H9 (cell line): ENCODE data around the gene HS6ST3. TPM values are rescaled to one million over a fixed set of nuclear protein-coding genes. Genes with fewer than 3 reads are reported as not detected.

ENCODE experiments used
- DNase-seq: peaks from one replicate; pipeline ENCODE4 v3.0.0-alpha.2; 2017
- H2AFZ ChIP-seq: one replicate; pipeline ENCODE4 v1.6.1; 2013; ENCODE audit warnings: mild to moderate bottlenecking, low read length, control low read depth, moderate library complexity
- H2AK5ac ChIP-seq: 2 replicates; pipeline ENCODE4 v1.6.1; 2013; ENCODE audit warnings: low read length, control low read depth, mixed read lengths; ENCODE audit not compliant: insufficient read length
- H2BK120ac ChIP-seq: one replicate; pipeline ENCODE4 v1.6.1; 2013; ENCODE audit warnings: low read depth, mild to moderate bottlenecking, low read length, control low read depth, inconsistent platforms; ENCODE audit not compliant: poor library complexity, severe bottlenecking
- H2BK12ac ChIP-seq: 2 replicates; pipeline ENCODE4 v1.6.1; 2013; ENCODE audit warnings: low read length, control low read depth, mixed read lengths, low read depth; ENCODE audit not compliant: insufficient read length
- H2BK15ac ChIP-seq: 2 replicates; pipeline ENCODE4 v1.6.1; 2013; ENCODE audit warnings: low read depth, low read length, control low read depth
- H2BK20ac ChIP-seq: one replicate; pipeline ENCODE4 v1.6.1; 2013; ENCODE audit warnings: low read depth, mild to moderate bottlenecking, low read length, control low read depth, inconsistent platforms; ENCODE audit not compliant: poor library complexity, severe bottlenecking
- H2BK5ac ChIP-seq: 2 replicates; pipeline ENCODE4 v1.6.1; 2013; ENCODE audit warnings: low read length, control low read depth, mixed read lengths; ENCODE audit not compliant: insufficient read length
- H3K14ac ChIP-seq: 2 replicates; pipeline ENCODE4 v1.6.1; 2013; ENCODE audit warnings: low read length, control low read depth; ENCODE audit not compliant: insufficient read depth
- H3K18ac ChIP-seq: 2 replicates; pipeline ENCODE4 v1.6.1; 2013; ENCODE audit warnings: low read depth, mild to moderate bottlenecking, mixed read lengths, low read length, control low read depth; ENCODE audit not compliant: insufficient read length
- H3K23ac ChIP-seq: 2 replicates; pipeline ENCODE4 v1.6.1; 2013; ENCODE audit warnings: low read length, control low read depth, mixed read lengths, low read depth; ENCODE audit not compliant: insufficient read length
- H3K23me2 ChIP-seq: 2 replicates; pipeline ENCODE4 v1.6.1; 2013; ENCODE audit warnings: low read depth, mild to moderate bottlenecking, mixed read lengths, low read length, control low read depth; ENCODE audit not compliant: insufficient read length, poor library complexity, severe bottlenecking
- H3K27ac ChIP-seq: 2 replicates; pipeline ENCODE4 v1.5.1; 2013; ENCODE audit warnings: low read length, control low read depth, mixed read lengths, low read depth; ENCODE audit not compliant: insufficient read length
- H3K27me3 ChIP-seq: 2 replicates; pipeline ENCODE4 v1.6.1; 2013; ENCODE audit warnings: low read length, control low read depth, inconsistent platforms; ENCODE audit not compliant: insufficient read depth
- H3K4ac ChIP-seq: 2 replicates; pipeline ENCODE4 v1.6.1; 2013; ENCODE audit warnings: low read depth, mild to moderate bottlenecking, control low read depth, inconsistent platforms, low read length, moderate library complexity
- H3K4me1 ChIP-seq: 2 replicates; pipeline ENCODE4 v1.6.1; 2013; ENCODE audit warnings: low read length, control low read depth, inconsistent platforms; ENCODE audit not compliant: insufficient read depth
- H3K4me2 ChIP-seq: 2 replicates; pipeline ENCODE4 v1.6.1; 2013; ENCODE audit warnings: low read length, control low read depth, mixed read lengths; ENCODE audit not compliant: insufficient read length, insufficient read depth
- H3K56ac ChIP-seq: 2 replicates; pipeline ENCODE4 v1.6.1; 2013; ENCODE audit warnings: low read depth, mild to moderate bottlenecking, mixed read lengths, low read length, control low read depth; ENCODE audit not compliant: insufficient read length
- H3K79me1 ChIP-seq: 2 replicates; pipeline ENCODE4 v1.6.1; 2013; ENCODE audit warnings: low read depth, mild to moderate bottlenecking, moderate library complexity, low read length, control low read depth, inconsistent platforms; ENCODE audit not compliant: insufficient read depth, poor library complexity, severe bottlenecking
- H3K79me2 ChIP-seq: 2 replicates; pipeline ENCODE4 v1.6.1; 2013; ENCODE audit warnings: low read length, control low read depth, inconsistent platforms; ENCODE audit not compliant: insufficient read depth
- H3K9ac ChIP-seq: 2 replicates; pipeline ENCODE4 v1.6.1; 2013; ENCODE audit warnings: low read length, control low read depth, mixed read lengths; ENCODE audit not compliant: insufficient read length; ENCODE audit errors: extremely low read depth
- H3K9me3 ChIP-seq: one replicate; pipeline ENCODE4 v1.6.1; 2013; ENCODE audit warnings: low read depth, low read length, inconsistent platforms; ENCODE audit not compliant: control insufficient read depth
- H3T11ph ChIP-seq: one replicate; pipeline ENCODE4 v1.6.1; 2013; ENCODE audit warnings: mild to moderate bottlenecking, low read length, control low read depth, inconsistent platforms
- H4K20me1 ChIP-seq: one replicate; pipeline ENCODE4 v1.6.1; 2013; ENCODE audit not compliant: control insufficient read depth, insufficient read length, insufficient read depth
- H4K5ac ChIP-seq: 2 replicates; pipeline ENCODE4 v1.6.1; 2013; ENCODE audit warnings: low read depth, mild to moderate bottlenecking, mixed read lengths, low read length, control low read depth; ENCODE audit not compliant: insufficient read length
- H4K8ac ChIP-seq: replicated peaks from 2 replicates; pipeline ENCODE4 v1.6.1; 2013; ENCODE audit warnings: low read length, control low read depth, mixed read lengths, low read depth; ENCODE audit not compliant: insufficient read length
- H4K91ac ChIP-seq: 2 replicates; pipeline ENCODE4 v1.6.1; 2013; ENCODE audit warnings: low read depth, mild to moderate bottlenecking, moderate library complexity, mixed read lengths, low read length, control low read depth; ENCODE audit not compliant: insufficient read length
- H3K27ac Mint-ChIP-seq, 3 experiments: 2 replicates in 2 of 3; 3 replicates in 1 of 3; pipeline ENCODE4 v1.8.0; 2020 to 2021; ENCODE audit warnings: mixed read lengths in 3 of 3, mild to moderate bottlenecking in 1 of 3, moderate library complexity in 1 of 3
- H3K27me3 Mint-ChIP-seq: 2 replicates; pipeline ENCODE4 v1.8.0; 2021; ENCODE audit warnings: low read depth, mild to moderate bottlenecking, moderate library complexity, mixed read lengths
- H3K36me3 Mint-ChIP-seq, 3 experiments: 2 replicates in 2 of 3; 3 replicates in 1 of 3; pipeline ENCODE4 v1.8.0; 2020 to 2021; ENCODE audit warnings: low read depth in 3 of 3, mixed read lengths in 3 of 3; ENCODE audit not compliant: insufficient read depth in 1 of 3
- H3K4me1 Mint-ChIP-seq, 2 experiments: 2 replicates each; pipeline ENCODE4 v1.8.0; 2020; ENCODE audit warnings: mixed read lengths in 2 of 2
- H3K4me3 Mint-ChIP-seq, 2 experiments: 2 replicates in 1 of 2; 3 replicates in 1 of 2; pipeline ENCODE4 v1.8.0; 2020 to 2021; ENCODE audit warnings: mild to moderate bottlenecking in 2 of 2, mixed read lengths in 2 of 2, moderate library complexity in 1 of 2
- H3K9me3 Mint-ChIP-seq, 2 experiments: 2 replicates in 1 of 2; 3 replicates in 1 of 2; pipeline ENCODE4 v1.8.0; 2020; ENCODE audit warnings: mild to moderate bottlenecking in 2 of 2, mixed read lengths in 2 of 2, moderate library complexity in 1 of 2
- WGBS: extraction: QIAGEN DNeasy Blood & Tissue Kit; methylation state at CpG from one replicate; pipeline ENCODE4 v1.1.7; 2013; ENCODE audit warnings: missing lambda C conversion rate, low lambda C conversion rate, mixed read lengths; ENCODE audit not compliant: insufficient read length; ENCODE audit errors: extremely low coverage; 5-methylcytosine and 5-hydroxymethylcytosine counted together
- total RNA-seq: library from RNA; stranded (reverse); gene quantifications from 2 replicates; pipeline ENCODE4 v1.2.1, GENCODE V29; 2021
- TF ChIP-seq, protein P1 (sequence below): fragments of 200-600 bp; sonication (generic); conservative IDR thresholded peaks from 3 replicates; pipeline ENCODE4 v1.8.0; 2021; ENCODE audit warnings: antibody characterized with exemption, mild to moderate bottlenecking

Gene HS6ST3
- total RNA-seq, 1 experiment from 2014 or later, result 0.44 TPM

DNA sequence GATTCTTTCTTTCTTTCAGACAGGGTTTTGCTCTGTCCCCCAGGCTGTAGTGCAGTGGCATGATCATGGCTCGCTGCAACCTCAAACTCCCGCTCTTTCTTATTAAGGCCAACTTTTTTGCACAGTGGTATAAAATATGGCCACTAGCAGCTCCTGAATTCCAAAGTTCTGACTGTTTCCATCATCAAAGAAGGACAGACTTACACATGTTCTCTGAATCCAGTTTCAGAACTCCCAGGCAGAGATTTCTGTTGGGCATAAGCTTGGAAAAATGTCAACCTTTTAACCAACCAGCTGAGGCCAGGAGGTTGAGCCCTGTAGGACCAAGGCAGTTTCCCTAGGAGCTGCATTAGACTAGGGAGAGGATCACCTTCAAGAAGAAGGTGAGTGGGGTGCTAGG is 184.1 kb downstream of the HS6ST3 start:
- Mint-ChIP-seq H3K27ac (no peak overlapping the region), H3K36me3 (no peaks in the 10 kb centered on the region), H3K4me1 (peaks cover 11 to 12% of the 10 kb centered on the region in 2 experiments), H3K27me3 (no peaks in the 10 kb centered on the region), H3K4me3 (no peak overlapping the region), H3K9me3 (no peaks in the 10 kb centered on the region)
- Histone ChIP-seq H2BK20ac (no peak overlapping the region), H2BK120ac (no peak overlapping the region), H2AK5ac (no peak overlapping the region), H3K79me2 (no peaks in the 10 kb centered on the region), H4K91ac (no peak overlapping the region), H3K9me3 (no peaks in the 10 kb centered on the region), H4K5ac (no peak overlapping the region), H3K9ac (no peak overlapping the region), H3K27ac (no peak overlapping the region), H4K8ac (no peak overlapping the region), H3K18ac (no peak overlapping the region), H2BK5ac (no peak overlapping the region), H2BK12ac (no peak overlapping the region), H2AFZ (no peak overlapping the region), H3K23ac (no peak overlapping the region), H3K4me1 (peaks cover 8% of the 10 kb centered on the region; the same call in 1 of the 2 replicates), H4K20me1 (no peaks in the 10 kb centered on the region), H3K27me3 (no peaks in the 10 kb centered on the region), H3K14ac (no peak overlapping the region), H3K79me1 (no peaks in the 10 kb centered on the region), H2BK15ac (no peak overlapping the region), H3K56ac (no peak overlapping the region), H3K23me2 (no peaks in the 10 kb centered on the region), H3K4ac (no peak overlapping the region), H3K4me2 (no peak overlapping the region), H3T11ph (no peak overlapping the region)
- DNase-seq, result no peak
- WGBS, result no CpG with 5 or more reads among the region's 2 CpGs
- TF ChIP-seq, protein P1, sequence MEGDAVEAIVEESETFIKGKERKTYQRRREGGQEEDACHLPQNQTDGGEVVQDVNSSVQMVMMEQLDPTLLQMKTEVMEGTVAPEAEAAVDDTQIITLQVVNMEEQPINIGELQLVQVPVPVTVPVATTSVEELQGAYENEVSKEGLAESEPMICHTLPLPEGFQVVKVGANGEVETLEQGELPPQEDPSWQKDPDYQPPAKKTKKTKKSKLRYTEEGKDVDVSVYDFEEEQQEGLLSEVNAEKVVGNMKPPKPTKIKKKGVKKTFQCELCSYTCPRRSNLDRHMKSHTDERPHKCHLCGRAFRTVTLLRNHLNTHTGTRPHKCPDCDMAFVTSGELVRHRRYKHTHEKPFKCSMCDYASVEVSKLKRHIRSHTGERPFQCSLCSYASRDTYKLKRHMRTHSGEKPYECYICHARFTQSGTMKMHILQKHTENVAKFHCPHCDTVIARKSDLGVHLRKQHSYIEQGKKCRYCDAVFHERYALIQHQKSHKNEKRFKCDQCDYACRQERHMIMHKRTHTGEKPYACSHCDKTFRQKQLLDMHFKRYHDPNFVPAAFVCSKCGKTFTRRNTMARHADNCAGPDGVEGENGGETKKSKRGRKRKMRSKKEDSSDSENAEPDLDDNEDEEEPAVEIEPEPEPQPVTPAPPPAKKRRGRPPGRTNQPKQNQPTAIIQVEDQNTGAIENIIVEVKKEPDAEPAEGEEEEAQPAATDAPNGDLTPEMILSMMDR, result no peak
